Measurements from ENCODE around the gene FYN. TPM values are rescaled to one million over a fixed set of nuclear protein-coding genes. Genes with fewer than 3 reads are reported as not detected.

Gene FYN
- polyA plus RNA-seq, 2 of the 4 experiments (the other 2 are of a cell fraction): 3.5 to 3.7 TPM

DNA sequence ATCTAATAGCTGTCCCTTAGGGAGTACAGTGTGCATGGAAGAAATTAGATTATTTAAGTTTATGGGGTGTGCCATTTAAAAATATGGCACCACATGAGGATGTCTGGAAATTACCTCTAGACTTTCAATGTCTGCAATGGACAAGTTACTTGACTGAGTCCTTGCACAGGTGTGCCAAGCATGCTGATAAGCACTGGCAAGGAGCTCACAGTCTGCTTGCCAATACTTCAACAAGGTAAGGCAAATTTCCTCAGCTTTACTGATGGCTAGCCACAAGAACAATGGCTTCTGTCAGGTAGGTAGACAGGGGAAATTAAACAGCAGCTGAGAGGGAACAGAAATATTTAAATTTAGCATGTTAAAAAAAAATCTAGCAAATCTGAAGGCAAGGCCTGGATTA is 176.4 kb downstream of the FYN start:
- DNase-seq (ENCODE audit: low read depth in 1 of 2, low spot score in 1 of 2) (no peak), ATAC-seq (no peak), FAIRE-seq (no peak)
- no peak overlapping the region for H3K27ac ChIP-seq
- H3K9me3 ChIP-seq: no peaks in the 10 kb centered on the region
- TF ChIP-seq, protein P1, sequence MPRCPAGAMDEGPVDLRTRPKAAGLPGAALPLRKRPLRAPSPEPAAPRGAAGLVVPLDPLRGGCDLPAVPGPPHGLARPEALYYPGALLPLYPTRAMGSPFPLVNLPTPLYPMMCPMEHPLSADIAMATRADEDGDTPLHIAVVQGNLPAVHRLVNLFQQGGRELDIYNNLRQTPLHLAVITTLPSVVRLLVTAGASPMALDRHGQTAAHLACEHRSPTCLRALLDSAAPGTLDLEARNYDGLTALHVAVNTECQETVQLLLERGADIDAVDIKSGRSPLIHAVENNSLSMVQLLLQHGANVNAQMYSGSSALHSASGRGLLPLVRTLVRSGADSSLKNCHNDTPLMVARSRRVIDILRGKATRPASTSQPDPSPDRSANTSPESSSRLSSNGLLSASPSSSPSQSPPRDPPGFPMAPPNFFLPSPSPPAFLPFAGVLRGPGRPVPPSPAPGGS (IDR thresholded peaks at IDR 0.05): no peak
- TF ChIP-seq, protein P2, sequence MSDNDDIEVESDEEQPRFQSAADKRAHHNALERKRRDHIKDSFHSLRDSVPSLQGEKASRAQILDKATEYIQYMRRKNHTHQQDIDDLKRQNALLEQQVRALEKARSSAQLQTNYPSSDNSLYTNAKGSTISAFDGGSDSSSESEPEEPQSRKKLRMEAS (IDR thresholded peaks at IDR 0.05): no peak
- no peak for TF ChIP-seq ZFP36 (IDR thresholded peaks at IDR 0.05; ENCODE audit: borderline replicate concordance, partially characterized antibody)
- no peak for TF ChIP-seq CHD4 (IDR thresholded peaks at IDR 0.05; ENCODE audit: borderline replicate concordance)
- TF ChIP-seq FOXS1 (CRISPR knock-in tag; IDR thresholded peaks at IDR 0.05): no peak
- TF ChIP-seq, protein P3, sequence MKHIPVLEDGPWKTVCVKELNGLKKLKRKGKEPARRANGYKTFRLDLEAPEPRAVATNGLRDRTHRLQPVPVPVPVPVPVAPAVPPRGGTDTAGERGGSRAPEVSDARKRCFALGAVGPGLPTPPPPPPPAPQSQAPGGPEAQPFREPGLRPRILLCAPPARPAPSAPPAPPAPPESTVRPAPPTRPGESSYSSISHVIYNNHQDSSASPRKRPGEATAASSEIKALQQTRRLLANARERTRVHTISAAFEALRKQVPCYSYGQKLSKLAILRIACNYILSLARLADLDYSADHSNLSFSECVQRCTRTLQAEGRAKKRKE (CRISPR knock-in tag; IDR thresholded peaks at IDR 0.05; ENCODE audit: low read depth): no peak
- no peak for TF ChIP-seq CEBPB (IDR thresholded peaks at IDR 0.05)
- TF ChIP-seq, protein P4, sequence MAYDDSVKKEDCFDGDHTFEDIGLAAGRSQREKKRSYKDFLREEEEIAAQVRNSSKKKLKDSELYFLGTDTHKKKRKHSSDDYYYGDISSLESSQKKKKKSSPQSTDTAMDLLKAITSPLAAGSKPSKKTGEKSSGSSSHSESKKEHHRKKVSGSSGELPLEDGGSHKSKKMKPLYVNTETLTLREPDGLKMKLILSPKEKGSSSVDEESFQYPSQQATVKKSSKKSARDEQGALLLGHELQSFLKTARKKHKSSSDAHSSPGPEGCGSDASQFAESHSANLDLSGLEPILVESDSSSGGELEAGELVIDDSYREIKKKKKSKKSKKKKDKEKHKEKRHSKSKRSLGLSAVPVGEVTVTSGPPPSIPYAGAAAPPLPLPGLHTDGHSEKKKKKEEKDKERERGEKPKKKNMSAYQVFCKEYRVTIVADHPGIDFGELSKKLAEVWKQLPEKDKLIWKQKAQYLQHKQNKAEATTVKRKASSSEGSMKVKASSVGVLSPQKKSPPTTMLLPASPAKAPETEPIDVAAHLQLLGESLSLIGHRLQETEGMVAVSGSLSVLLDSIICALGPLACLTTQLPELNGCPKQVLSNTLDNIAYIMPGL (CRISPR knock-in tag; IDR thresholded peaks at IDR 0.05; ENCODE audit: borderline replicate concordance): no peak
- no peak for TF ChIP-seq EP300 (IDR thresholded peaks at IDR 0.05)
- TF ChIP-seq RAD21 (conservative IDR thresholded peaks at IDR 0.05 in 1 of 2, IDR thresholded peaks at IDR 0.05 in 1 of 2): no peak
- TF ChIP-seq HOXB13 (CRISPR knock-in tag; IDR thresholded peaks at IDR 0.05; ENCODE audit: low read depth): no peak
- TF ChIP-seq JUN (IDR thresholded peaks at IDR 0.05): no peak
- no peak for TF ChIP-seq CBX2 (IDR thresholded peaks at IDR 0.05; ENCODE audit: borderline replicate concordance, low read depth)
- no peak for TF ChIP-seq MAZ (IDR thresholded peaks at IDR 0.05; ENCODE audit: borderline replicate concordance, low read depth, low read length)
- no peak for TF ChIP-seq GATA3 (IDR thresholded peaks at IDR 0.05; ENCODE audit: borderline replicate concordance)
- no peak for TF ChIP-seq HOXB5 (CRISPR knock-in tag; IDR thresholded peaks at IDR 0.05)
- TF ChIP-seq, protein P5, sequence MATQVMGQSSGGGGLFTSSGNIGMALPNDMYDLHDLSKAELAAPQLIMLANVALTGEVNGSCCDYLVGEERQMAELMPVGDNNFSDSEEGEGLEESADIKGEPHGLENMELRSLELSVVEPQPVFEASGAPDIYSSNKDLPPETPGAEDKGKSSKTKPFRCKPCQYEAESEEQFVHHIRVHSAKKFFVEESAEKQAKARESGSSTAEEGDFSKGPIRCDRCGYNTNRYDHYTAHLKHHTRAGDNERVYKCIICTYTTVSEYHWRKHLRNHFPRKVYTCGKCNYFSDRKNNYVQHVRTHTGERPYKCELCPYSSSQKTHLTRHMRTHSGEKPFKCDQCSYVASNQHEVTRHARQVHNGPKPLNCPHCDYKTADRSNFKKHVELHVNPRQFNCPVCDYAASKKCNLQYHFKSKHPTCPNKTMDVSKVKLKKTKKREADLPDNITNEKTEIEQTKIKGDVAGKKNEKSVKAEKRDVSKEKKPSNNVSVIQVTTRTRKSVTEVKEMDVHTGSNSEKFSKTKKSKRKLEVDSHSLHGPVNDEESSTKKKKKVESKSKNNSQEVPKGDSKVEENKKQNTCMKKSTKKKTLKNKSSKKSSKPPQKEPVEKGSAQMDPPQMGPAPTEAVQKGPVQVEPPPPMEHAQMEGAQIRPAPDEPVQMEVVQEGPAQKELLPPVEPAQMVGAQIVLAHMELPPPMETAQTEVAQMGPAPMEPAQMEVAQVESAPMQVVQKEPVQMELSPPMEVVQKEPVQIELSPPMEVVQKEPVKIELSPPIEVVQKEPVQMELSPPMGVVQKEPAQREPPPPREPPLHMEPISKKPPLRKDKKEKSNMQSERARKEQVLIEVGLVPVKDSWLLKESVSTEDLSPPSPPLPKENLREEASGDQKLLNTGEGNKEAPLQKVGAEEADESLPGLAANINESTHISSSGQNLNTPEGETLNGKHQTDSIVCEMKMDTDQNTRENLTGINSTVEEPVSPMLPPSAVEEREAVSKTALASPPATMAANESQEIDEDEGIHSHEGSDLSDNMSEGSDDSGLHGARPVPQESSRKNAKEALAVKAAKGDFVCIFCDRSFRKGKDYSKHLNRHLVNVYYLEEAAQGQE (IDR thresholded peaks at IDR 0.05): no peak
- TF ChIP-seq POLR2A (IDR thresholded peaks at IDR 0.05; ENCODE audit: low read length): no peak
- H3K4me1 ChIP-seq: peaks cover 13% of the 10 kb centered on the region
- H3K4me3 ChIP-seq: no peak overlapping the region
- POLR2A ChIA-PET: no interaction called here
- CTCF ChIA-PET: interaction anchor here (0.6 to 3.5 kb wide), 4 partner anchors 8 to 348 kb away, joined by 3 to 8 read pairs (median 5); no protein-coding TSS in a partner anchor
- no peak overlapping the region for H3K4me2 ChIP-seq
